ENCODE measurements around the gene ZNF70. TPM values are rescaled to one million over a fixed set of nuclear protein-coding genes. Genes with fewer than 3 reads are reported as not detected.

The ZNF70 gene
- total and polyA plus RNA-seq, 9 of the 15 experiments (the other 6 are each of a cell fraction or from before 2014, with no cell fraction given), result 0.14 to 3.3 (median 1.4) TPM

DNA sequence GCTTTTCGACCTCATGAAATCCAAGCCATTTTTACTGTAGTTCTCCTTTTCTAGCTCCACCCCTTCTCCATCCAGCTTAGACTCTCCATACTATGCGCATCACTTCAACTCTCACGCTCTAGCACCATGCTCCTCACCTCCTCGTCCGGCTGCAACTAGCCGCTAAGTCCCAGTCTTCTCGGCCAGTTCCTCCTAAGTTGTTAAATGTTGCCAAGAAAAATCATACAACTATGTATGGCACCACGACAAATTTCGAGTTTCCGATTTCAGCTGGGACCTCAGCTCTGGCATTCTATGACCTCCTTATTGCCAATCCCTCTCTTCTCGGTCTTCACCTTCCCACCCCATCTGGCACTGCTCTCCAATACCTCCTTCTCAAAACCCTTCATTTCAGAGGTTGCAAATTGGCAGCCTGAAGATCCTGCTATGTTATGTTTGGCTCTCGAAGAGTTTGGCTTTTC is 1.0 kb downstream of the ZNF70 start:
- CTCF ChIA-PET (ENCODE audit: low intra/inter-chr PET ratio), result no interaction called here
- no peak overlapping the region; the same call in 2 of the 3 replicates for H3K27ac ChIP-seq (ENCODE audit: extremely low read depth, low read depth, low read length)
- H3K4me3 ChIP-seq, result peak overlapping the region; percentile 73
- H3K27me3 ChIP-seq (ENCODE audit: control insufficient read depth in 2 of 2, insufficient read depth in 2 of 2, low read length in 2 of 2), result no peaks in the 10 kb centered on the region
- in situ Hi-C loops (cut with MboI), result no loop called here
- 30% methylated on average over 12 of the region's 12 CpGs for WGBS (ENCODE audit: insufficient coverage, low coverage, missing lambda C conversion rate)
- no peak for TF ChIP-seq ASH1L (IDR thresholded peaks at IDR 0.05; ENCODE audit: borderline replicate concordance, low read depth, partially characterized antibody)
- 0 out of 4 replicates have a peak, but pooled peaks of 1 of the 2 experiments have one; percentile 8 for TF ChIP-seq NRF1 (conservative IDR thresholded peaks at IDR 0.05 in 1 of 2, IDR thresholded peaks at IDR 0.05 in 1 of 2)
- no peaks in the 10 kb centered on the region for H3K9me3 ChIP-seq (replicated peaks; ENCODE audit: control insufficient read depth, insufficient read depth, low read depth, low read length)
- peak; percentile 83 for FAIRE-seq
- TSS peak; percentile 83 for BruUV-seq (replicated peaks)
- H4K20me1 ChIP-seq (replicated peaks; ENCODE audit: control insufficient read depth, insufficient read depth, low read length), result no peaks in the 10 kb centered on the region
- H2AFZ ChIP-seq (ENCODE audit: low read depth, low read length), result peak overlapping the region; percentile 92; the same call in 1 of the 2 replicates
- DNase-seq (ENCODE audit: extremely low read depth in 1 of 4, low spot score in 3 of 4), result peak in 1 of 4 experiments; percentile 27
- intact Hi-C loops (cut with micrococcal nuclease), result no loop called here
- POLR2A ChIA-PET, result interaction anchor here (1.1 to 1.2 kb wide), 2 partner anchors 9 to 11 kb away, joined by 3 to 4 read pairs; no protein-coding TSS in a partner anchor
- ATAC-seq, result peak; percentile 21; the same call in 1 of the 3 replicates
- H3K79me2 ChIP-seq (ENCODE audit: control insufficient read depth, insufficient read depth, low read length), result peaks cover 14% of the 10 kb centered on the region; the same call in 2 of the 3 replicates
- peak overlapping the region; percentile 53 to 70; a peak in 3 of 4 replicates for H3K9ac ChIP-seq (ENCODE audit: insufficient read depth in 1 of 2, low read depth in 2 of 2, low read length in 2 of 2)
- peaks cover 3% of the 10 kb centered on the region for H3K9me1 ChIP-seq (ENCODE audit: control insufficient read depth, insufficient read depth, low read length)
- H3K36me3 ChIP-seq (ENCODE audit: control insufficient read depth, insufficient read depth, low read length), result peaks cover 4% of the 10 kb centered on the region; the same call in 2 of the 3 replicates
- H3K4me2 ChIP-seq (ENCODE audit: insufficient read depth, low read length), result peak overlapping the region; percentile 85
- H3K4me1 ChIP-seq (replicated peaks in 1 of 2; ENCODE audit: control insufficient read depth in 2 of 2, insufficient read depth in 2 of 2, low read length in 2 of 2), result peaks cover 11 to 32% of the 10 kb centered on the region in 2 experiments

DNA sequence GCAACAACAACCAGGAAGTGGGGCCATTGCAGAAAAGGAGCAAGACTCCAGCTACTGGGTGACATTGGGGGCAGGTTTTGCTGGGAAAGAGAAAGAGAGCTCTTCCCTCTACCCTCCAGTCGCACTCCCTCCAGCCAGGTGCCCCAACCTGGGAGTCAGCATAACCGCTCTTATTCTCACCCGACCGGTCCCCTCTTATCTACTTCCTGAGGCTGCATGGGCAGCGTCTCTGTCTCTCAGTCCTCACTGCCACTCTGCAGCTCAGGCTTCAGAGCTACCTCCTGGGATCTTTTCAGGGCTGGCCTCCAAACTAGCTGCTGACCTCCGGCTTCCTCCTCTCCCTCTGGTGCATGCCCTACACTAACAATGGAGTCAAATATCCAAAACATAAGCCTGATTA is 5.1 kb downstream of the ZNF70 start:
- H3K9me1 ChIP-seq (ENCODE audit: control insufficient read depth, insufficient read depth, low read length), result peaks cover 3% of the 10 kb centered on the region
- intact Hi-C loops (cut with micrococcal nuclease) (no loop called here), in situ Hi-C loops (cut with MboI) (no loop called here)
- H3K9me3 ChIP-seq (replicated peaks; ENCODE audit: control insufficient read depth, insufficient read depth, low read depth, low read length), result no peaks in the 10 kb centered on the region
- no peak for TF ChIP-seq MAFK (IDR thresholded peaks at IDR 0.05; ENCODE audit: low read length)
- no peak for TF ChIP-seq FOXP4 (CRISPR knock-in tag; IDR thresholded peaks at IDR 0.05; ENCODE audit: borderline replicate concordance)
- TF ChIP-seq FOXA1 (IDR thresholded peaks at IDR 0.05; ENCODE audit: borderline replicate concordance), result no peak
- TF ChIP-seq ZNF511 (CRISPR knock-in tag; IDR thresholded peaks at IDR 0.05), result no peak
- no peak for TF ChIP-seq SMARCE1 (IDR thresholded peaks at IDR 0.05)
- TF ChIP-seq ESRRB (CRISPR knock-in tag; IDR thresholded peaks at IDR 0.05; ENCODE audit: borderline replicate concordance), result no peak
- peaks cover 7 to 11% of the 10 kb centered on the region in 2 experiments for H3K4me1 ChIP-seq (replicated peaks in 1 of 2; ENCODE audit: control insufficient read depth in 2 of 2, insufficient read depth in 2 of 2, low read length in 2 of 2)
- FAIRE-seq (no peak), DNase-seq (ENCODE audit: extremely low read depth in 1 of 4, low spot score in 3 of 4) (no peak), ATAC-seq (no peak)
- POLR2A ChIA-PET, result interaction anchor here (0.7 to 0.9 kb wide), 2 partner anchors 9 to 10 kb away, joined by 3 to 5 read pairs; no protein-coding TSS in a partner anchor
- H3K79me2 ChIP-seq (ENCODE audit: control insufficient read depth, insufficient read depth, low read length), result peaks cover 14% of the 10 kb centered on the region; the same call in 2 of the 3 replicates
- BruUV-seq (replicated peaks), result no TSS peak
- no peaks in the 10 kb centered on the region for H3K27me3 ChIP-seq (ENCODE audit: control insufficient read depth in 2 of 2, insufficient read depth in 2 of 2, low read length in 2 of 2)
- peak overlapping the region in 1 of 2 experiments; percentile 64; a peak in 2 of 4 replicates for H3K9ac ChIP-seq (ENCODE audit: insufficient read depth in 1 of 2, low read depth in 2 of 2, low read length in 2 of 2)
- no peak overlapping the region for H3K4me2 ChIP-seq (ENCODE audit: insufficient read depth, low read length)
- H3K27ac ChIP-seq (ENCODE audit: extremely low read depth, low read depth, low read length), result no peak overlapping the region; the same call in 2 of the 3 replicates
- no peak overlapping the region for H3K4me3 ChIP-seq
- peaks cover 26% of the 10 kb centered on the region; the same call in 2 of the 3 replicates for H3K36me3 ChIP-seq (ENCODE audit: control insufficient read depth, insufficient read depth, low read length)
- CTCF ChIA-PET (ENCODE audit: low intra/inter-chr PET ratio), result no interaction called here
- no peak overlapping the region for H2AFZ ChIP-seq (ENCODE audit: low read depth, low read length)
- H4K20me1 ChIP-seq (replicated peaks; ENCODE audit: control insufficient read depth, insufficient read depth, low read length), result no peaks in the 10 kb centered on the region
- 26% methylated on average over 4 of the region's 6 CpGs for WGBS (ENCODE audit: insufficient coverage, low coverage, missing lambda C conversion rate)

All from K562 (cell line).